Measurements from ENCODE around the gene MC3R.

The MC3R gene

GRCh38 chr20:56257604-56258003 is 9.1 kb downstream of the MC3R start:
- CTCF ChIA-PET = interaction anchor here (1.2 to 1.7 kb wide), 2 partner anchors 9 to 86 kb away, joined by 4 to 8 read pairs; partner anchors contain the start of gene MC3R
- Histone ChIP-seq H3K27ac (ENCODE audit: extremely low read depth, low read depth, low read length) (no peak overlapping the region), H3K36me3 (ENCODE audit: control insufficient read depth in 2 of 2, insufficient read depth in 1 of 2, low read length in 2 of 2) (no peaks in the 10 kb centered on the region), H3K9me3 (ENCODE audit: control insufficient read depth, insufficient read depth, low read depth, low read length) (no peaks in the 10 kb centered on the region), H3K4me1 (ENCODE audit: control insufficient read depth, insufficient read depth, low read length) (no peaks in the 10 kb centered on the region), H3K4me3 (ENCODE audit: low read depth, low read length) (no peak overlapping the region)
- TF ChIP-seq BCL6B (tag by site-specific recombination; IDR thresholded peaks at IDR 0.05) (no peak), ZNF626 (tag by site-specific recombination; IDR thresholded peaks at IDR 0.05) (no peak), ZNF280D (tag by site-specific recombination; IDR thresholded peaks at IDR 0.05) (no peak), PRDM4 (tag by site-specific recombination; IDR thresholded peaks at IDR 0.05) (no peak), ZNF155 (tag by site-specific recombination; IDR thresholded peaks at IDR 0.05) (no peak), ZNF302 (tag by site-specific recombination; IDR thresholded peaks at IDR 0.05; ENCODE audit: low read depth) (no peak), ZNF133 (tag by site-specific recombination; IDR thresholded peaks at IDR 0.05) (no peak), ZNF530 (tag by site-specific recombination; IDR thresholded peaks at IDR 0.05; ENCODE audit: low read depth) (no peak), SCRT1 (tag by site-specific recombination; IDR thresholded peaks at IDR 0.05; ENCODE audit: borderline replicate concordance) (no peak), ZNF624 (tag by site-specific recombination; IDR thresholded peaks at IDR 0.05) (no peak), PRDM10 (tag by site-specific recombination; IDR thresholded peaks at IDR 0.05) (no peak), ZNF16 (tag by site-specific recombination; IDR thresholded peaks at IDR 0.05; ENCODE audit: low read depth) (no peak), ZNF26 (tag by site-specific recombination; IDR thresholded peaks at IDR 0.05) (no peak), ZBTB11 (tag by site-specific recombination; conservative IDR thresholded peaks at IDR 0.05; ENCODE audit: low read depth) (no peak), ZNF449 (tag by site-specific recombination; IDR thresholded peaks at IDR 0.05) (no peak), SETDB1 (IDR thresholded peaks at IDR 0.05; ENCODE audit: insufficient read length, low read length) (no peak), ZNF114 (tag by site-specific recombination; IDR thresholded peaks at IDR 0.05) (no peak), ZNF239 (tag by site-specific recombination; IDR thresholded peaks at IDR 0.05) (no peak)
- POLR2A ChIA-PET = no interaction called here
